Right atrium auricular region (tissue), 2 donors: ENCODE results near the gene SAMD4A. TPM values are rescaled to one million over a fixed set of nuclear protein-coding genes. Genes with fewer than 3 reads are reported as not detected.
A peak's percentile ranks its signal among the peaks of the same experiment; 100 is the strongest.

ENCODE experiments used
- DNase-seq: peaks from one replicate; pipeline ENCODE4 v3.0.0-alpha.2; 2019; ENCODE audit warnings: low spot score
- H3K27ac ChIP-seq, 2 donors: fragments of 200-600 bp; sonication (generic); 1 replicate in 1 of 2; 2 replicates in 1 of 2; pipeline ENCODE4 v1.5.1; 2016 to 2019
- H3K27me3 ChIP-seq, 2 donors: fragments of 200-600 bp; sonication (generic); one replicate each; pipeline versions ENCODE4 v1.5.1 to v1.6.0; 2017 to 2019
- H3K36me3 ChIP-seq: fragments of 200-600 bp; sonication (generic); one replicate; pipeline ENCODE4 v1.5.1; 2016
- H3K4me1 ChIP-seq, 2 donors: fragments of 200-600 bp; sonication (generic); one replicate each; pipeline versions ENCODE4 v1.5.1 to v1.6.0; 2017 to 2019
- H3K4me3 ChIP-seq, 2 donors: fragments of 200-600 bp; sonication (generic); 1 replicate in 1 of 2; 2 replicates in 1 of 2; pipeline ENCODE4 v1.5.1; 2017 to 2019; ENCODE audit warnings: mild to moderate bottlenecking in 1 of 2, moderate library complexity in 1 of 2
- H3K9me3 ChIP-seq, 2 donors: fragments of 200-600 bp; sonication (generic); one replicate each; pipeline ENCODE4 v1.5.1; 2019
- total RNA-seq, 2 donors: library from RNA; depleted of rRNA; stranded (reverse); fragments of >200 nt; gene quantifications; one replicate each; pipeline ENCODE4 v1.1.0, GENCODE V29; 2016
- TF ChIP-seq, protein P1 (sequence below), 2 donors: fragments of 200-600 bp; sonication (generic); IDR thresholded peaks; one replicate each; pipeline ENCODE4 v1.5.1; 2019; ENCODE audit warnings: antibody characterized with exemption in 2 of 2

Gene SAMD4A
- total RNA-seq, 2 donors from 2014 or later = 74.5 to 102 TPM

- Histone ChIP-seq H3K9me3 (no peaks in the 10 kb centered on the region), H3K36me3 (no peaks in the 10 kb centered on the region), H3K27me3 (no peaks in the 10 kb centered on the region), H3K4me1 (peaks cover 0 to 35% of the 10 kb centered on the region in 2 donors), H3K27ac (no peak overlapping the region), H3K4me3 (no peak overlapping the region)
- TF ChIP-seq, protein P1, sequence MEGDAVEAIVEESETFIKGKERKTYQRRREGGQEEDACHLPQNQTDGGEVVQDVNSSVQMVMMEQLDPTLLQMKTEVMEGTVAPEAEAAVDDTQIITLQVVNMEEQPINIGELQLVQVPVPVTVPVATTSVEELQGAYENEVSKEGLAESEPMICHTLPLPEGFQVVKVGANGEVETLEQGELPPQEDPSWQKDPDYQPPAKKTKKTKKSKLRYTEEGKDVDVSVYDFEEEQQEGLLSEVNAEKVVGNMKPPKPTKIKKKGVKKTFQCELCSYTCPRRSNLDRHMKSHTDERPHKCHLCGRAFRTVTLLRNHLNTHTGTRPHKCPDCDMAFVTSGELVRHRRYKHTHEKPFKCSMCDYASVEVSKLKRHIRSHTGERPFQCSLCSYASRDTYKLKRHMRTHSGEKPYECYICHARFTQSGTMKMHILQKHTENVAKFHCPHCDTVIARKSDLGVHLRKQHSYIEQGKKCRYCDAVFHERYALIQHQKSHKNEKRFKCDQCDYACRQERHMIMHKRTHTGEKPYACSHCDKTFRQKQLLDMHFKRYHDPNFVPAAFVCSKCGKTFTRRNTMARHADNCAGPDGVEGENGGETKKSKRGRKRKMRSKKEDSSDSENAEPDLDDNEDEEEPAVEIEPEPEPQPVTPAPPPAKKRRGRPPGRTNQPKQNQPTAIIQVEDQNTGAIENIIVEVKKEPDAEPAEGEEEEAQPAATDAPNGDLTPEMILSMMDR (IDR thresholded peaks at IDR 0.05) = no peak
- DNase-seq = no peak
These were observed 24.9 kb downstream of the SAMD4A start for GRCh38 chr14:54591866-54592265.

DNA sequence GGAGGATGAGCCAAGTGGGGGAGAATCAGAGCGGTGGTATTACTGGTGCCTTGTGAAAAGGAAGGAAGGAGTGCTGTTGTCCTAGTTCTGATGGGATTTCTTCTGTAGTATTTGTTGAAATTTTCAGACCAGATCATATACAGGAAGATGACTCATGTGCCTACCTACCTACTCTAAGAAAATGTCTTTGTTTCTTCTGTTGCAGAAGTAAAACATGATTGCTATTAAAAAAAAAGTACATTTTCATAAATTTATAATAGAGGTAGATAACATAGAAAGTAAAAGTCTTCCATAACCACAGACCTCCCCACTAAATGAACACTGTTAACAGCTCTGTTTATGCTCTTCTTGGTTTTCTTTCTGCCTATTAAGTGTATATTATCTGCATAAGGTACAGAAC, 26.9 kb downstream of the SAMD4A start:
- Histone ChIP-seq H3K4me1 (peaks cover 0 to 40% of the 10 kb centered on the region in 2 donors), H3K27me3 (no peaks in the 10 kb centered on the region), H3K27ac (no peak overlapping the region)

DNA sequence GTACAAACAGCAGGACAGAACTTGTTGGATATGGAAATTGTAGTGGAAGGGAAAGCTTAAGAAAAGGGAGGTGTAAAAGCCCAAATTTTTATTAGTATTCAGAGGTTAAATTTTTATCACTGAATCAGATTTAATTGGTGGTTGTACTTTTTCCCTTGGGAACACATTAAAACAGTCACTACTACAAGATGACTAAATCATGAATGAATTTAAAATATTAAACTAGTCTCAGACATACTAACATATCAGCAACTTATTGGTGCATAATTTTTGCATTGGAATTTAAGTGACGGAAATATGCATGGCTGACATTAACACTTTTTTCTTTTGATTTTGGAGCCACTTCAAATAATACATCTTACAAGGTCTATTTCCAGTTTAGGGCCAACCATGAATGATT, 27.6 kb downstream of the SAMD4A start:
- Histone ChIP-seq H3K9me3 (no peaks in the 10 kb centered on the region), H3K36me3 (no peaks in the 10 kb centered on the region), H3K4me1 (peaks cover 0 to 43% of the 10 kb centered on the region in 2 donors), H3K4me3 (no peak overlapping the region), H3K27me3 (no peaks in the 10 kb centered on the region), H3K27ac (no peak overlapping the region)
- TF ChIP-seq, protein P1 (IDR thresholded peaks at IDR 0.05) = no peak
- DNase-seq = no peak

More for the DNA sequence above, 26.9 kb downstream of the SAMD4A start:
- Histone ChIP-seq H3K4me3 (no peak overlapping the region), H3K36me3 (no peaks in the 10 kb centered on the region), H3K9me3 (no peaks in the 10 kb centered on the region)
- TF ChIP-seq, protein P1 (IDR thresholded peaks at IDR 0.05) = no peak
- no peak for DNase-seq

DNA sequence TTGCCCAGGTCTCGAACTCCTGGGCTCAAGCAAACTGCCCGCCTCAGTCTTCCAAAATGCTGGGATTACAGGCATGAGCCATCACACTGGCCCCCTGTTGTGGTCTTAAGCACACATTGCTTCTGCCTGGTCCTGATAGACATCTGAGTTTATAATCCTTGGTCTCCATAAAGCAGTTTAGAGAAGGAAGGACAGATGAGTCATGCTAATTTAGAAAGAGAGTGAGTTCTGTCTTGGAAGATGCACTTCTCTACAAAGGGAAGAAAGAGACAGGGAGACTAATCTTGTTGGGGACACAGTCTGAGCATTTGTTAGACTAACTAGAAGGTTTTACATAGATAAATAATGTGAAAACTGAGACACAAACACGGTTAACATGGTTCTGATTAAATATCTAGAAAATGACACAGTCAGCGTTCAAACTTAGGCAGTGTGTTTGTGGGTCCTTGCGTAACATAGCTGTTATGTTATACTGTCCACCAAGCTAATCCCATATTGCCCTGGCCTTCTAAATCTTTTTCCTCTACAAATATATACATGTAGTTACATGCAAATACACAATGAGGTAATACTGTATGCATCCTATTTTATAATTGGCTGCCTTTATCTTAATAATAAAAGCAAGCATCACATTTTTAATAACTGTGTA, 31.0 kb downstream of the SAMD4A start:
- Histone ChIP-seq H3K4me1 (peaks cover 0 to 34% of the 10 kb centered on the region in 2 donors), H3K27ac (no peak overlapping the region), H3K4me3 (no peak overlapping the region), H3K36me3 (no peaks in the 10 kb centered on the region), H3K27me3 (no peaks in the 10 kb centered on the region), H3K9me3 (no peaks in the 10 kb centered on the region)
- TF ChIP-seq, protein P1 (IDR thresholded peaks at IDR 0.05) = no peak
- DNase-seq = no peak

DNA sequence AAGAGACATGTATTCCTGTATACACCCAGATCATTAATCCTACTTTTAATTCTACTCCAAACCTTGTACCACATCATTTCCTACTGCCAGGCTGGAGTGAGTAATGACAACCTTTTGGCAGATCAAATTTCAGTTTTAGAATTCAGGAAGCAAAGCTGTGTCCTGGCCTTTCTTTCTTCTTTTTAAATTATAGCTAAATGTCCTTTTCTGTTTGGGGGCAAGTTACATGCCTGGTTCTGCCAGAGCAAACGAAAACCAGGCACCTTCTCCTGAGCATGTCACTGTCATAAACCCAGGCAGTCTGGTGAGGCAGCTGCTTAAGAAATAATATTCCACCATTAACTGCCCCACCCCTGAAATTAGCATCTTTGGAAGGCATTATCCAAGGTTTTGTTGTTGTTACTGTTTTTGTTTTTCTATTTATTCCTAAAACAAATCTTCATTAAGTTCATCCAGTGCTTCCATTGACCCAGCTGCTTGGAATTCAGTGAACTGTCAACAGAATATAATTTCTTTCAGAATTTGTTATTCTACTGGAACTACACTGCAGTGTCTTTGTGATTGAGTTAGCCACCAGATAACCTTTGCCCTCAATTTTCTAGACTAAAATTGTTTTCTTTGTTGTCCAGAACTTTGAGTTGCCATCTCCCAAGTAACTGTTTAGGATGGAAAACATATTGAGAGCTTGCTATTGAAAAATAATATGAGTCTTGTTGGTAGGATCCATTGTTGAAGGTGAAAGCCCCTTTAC, 33.2 kb downstream of the SAMD4A start:
- H3K4me1 ChIP-seq = peaks cover 0 to 30% of the 10 kb centered on the region in 2 donors
- no peaks in the 10 kb centered on the region for H3K36me3 ChIP-seq
- TF ChIP-seq, protein P1 (IDR thresholded peaks at IDR 0.05) = no peak
- H3K9me3 ChIP-seq = no peaks in the 10 kb centered on the region
- H3K4me3 ChIP-seq = no peak overlapping the region
- no peak for DNase-seq
- H3K27ac ChIP-seq = peak overlapping the region in 1 of 2 donors; percentile 7
- no peaks in the 10 kb centered on the region for H3K27me3 ChIP-seq
